B cell (primary cell): ENCODE data around the gene NSMCE3. TPM values are rescaled to one million over a fixed set of nuclear protein-coding genes. Genes with fewer than 3 reads are reported as not detected.

Source experiments
- ATAC-seq: fragments of 200-7000 bp; cut with Tn5 transposase; one replicate; pipeline ENCODE4 v1.10.0; 2021; ENCODE audit warnings: low read depth, mild to moderate bottlenecking, moderate number of reproducible peaks, moderate library complexity
- CTCF ChIA-PET: fragments of 350-600 bp; sonication (Branson Sonifier 250); formaldehyde crosslinking; loops from one replicate; lab custom pipeline; 2021; ENCODE audit warnings: antibody characterized with exemption, inconsistent platforms; lab: Charles Lee
- POLR2A ChIA-PET: fragments of 350-600 bp; sonication (Branson Sonifier 250); formaldehyde crosslinking; loops from one replicate; lab custom pipeline; 2021; ENCODE audit warnings: antibody characterized with exemption; lab: Charles Lee
- DNase-seq: peaks from one replicate; pipeline ENCODE4 v3.0.0; 2013
- H2AFZ ChIP-seq: 2 replicates; pipeline ENCODE4 v1.6.1; 2012; ENCODE audit warnings: mild to moderate bottlenecking, low read depth, low read length; ENCODE audit not compliant: insufficient read depth, poor library complexity, severe bottlenecking
- H3K27ac ChIP-seq, 2 donors: 1 replicate in 1 of 2; 2 replicates in 1 of 2; pipeline ENCODE4 v1.5.1; 2012 to 2013; ENCODE audit warnings: low read length in 2 of 2, mild to moderate bottlenecking in 2 of 2, moderate library complexity in 1 of 2
- H3K27me3 ChIP-seq, 4 experiments: fragments of 200-600 bp in 1 of 4; sonication (generic) in 1 of 4; replicated peaks in 1 of 4; 1 replicate in 2 of 4; 2 replicates in 2 of 4; pipeline versions ENCODE4 v1.6.1 to v1.7.0; 2013 to 2016; ENCODE audit warnings: low read length in 3 of 4, mild to moderate bottlenecking in 2 of 4, mixed read lengths in 1 of 4, moderate library complexity in 1 of 4; ENCODE audit not compliant: insufficient read depth in 4 of 4, control insufficient read depth in 3 of 4; ENCODE audit errors: control extremely low read depth in 1 of 4
- H3K36me3 ChIP-seq, 2 experiments: replicated peaks in 1 of 2; 1 replicate in 1 of 2; 2 replicates in 1 of 2; pipeline versions ENCODE4 v1.6.1 to v1.7.1; 2013; ENCODE audit warnings: low read length in 1 of 2; ENCODE audit not compliant: insufficient read depth in 2 of 2, control insufficient read depth in 1 of 2; ENCODE audit errors: control extremely low read depth in 1 of 2, extremely low read depth in 1 of 2
- H3K4me1 ChIP-seq, 2 donors: fragments of 200-600 bp in 1 of 2; sonication (generic) in 1 of 2; 1 replicate in 1 of 2; 2 replicates in 1 of 2; pipeline versions ENCODE4 v1.5.1 to v1.6.1; 2013 to 2017; ENCODE audit warnings: low read length in 2 of 2; ENCODE audit not compliant: control insufficient read depth in 2 of 2, insufficient read depth in 2 of 2
- H3K4me2 ChIP-seq: replicated peaks from 2 replicates; pipeline ENCODE3; 2012; ENCODE audit warnings: mild to moderate bottlenecking, low read depth, low read length; ENCODE audit not compliant: poor library complexity, severe bottlenecking
- H3K4me3 ChIP-seq, 5 experiments: fragments of 200-600 bp in 1 of 5; sonication (generic) in 1 of 5; 1 replicate in 3 of 5; 2 replicates in 2 of 5; pipeline versions ENCODE4 v1.5.1 to v1.7.0; 2011 to 2016; ENCODE audit warnings: low read length in 4 of 5, mild to moderate bottlenecking in 4 of 5, low read depth in 2 of 5, control low read depth in 1 of 5, moderate library complexity in 1 of 5; ENCODE audit not compliant: insufficient read depth in 1 of 5; ENCODE audit errors: control extremely low read depth in 1 of 5, extremely low read depth in 1 of 5
- H3K79me2 ChIP-seq: fragments of 200-600 bp; sonication (generic); one replicate; pipeline ENCODE4 v1.6.0; 2016; ENCODE audit warnings: low read length; ENCODE audit not compliant: control insufficient read depth, insufficient read depth
- H3K9ac ChIP-seq: fragments of 200-600 bp; sonication (generic); 2 replicates; pipeline ENCODE4 v1.6.1; 2017; ENCODE audit warnings: mild to moderate bottlenecking, low read length, moderate library complexity
- H3K9me3 ChIP-seq, 3 donors: one replicate each; pipeline versions ENCODE4 v1.6.1 to v1.7.1; 2013; ENCODE audit warnings: low read length in 2 of 3; ENCODE audit not compliant: control insufficient read depth in 2 of 3, insufficient read depth in 1 of 3; ENCODE audit errors: control extremely low read depth in 1 of 3
- H4K20me1 ChIP-seq: 2 replicates; pipeline ENCODE4 v1.6.0; 2012; ENCODE audit warnings: mild to moderate bottlenecking, low read length; ENCODE audit not compliant: insufficient read depth, control insufficient read depth, poor library complexity, severe bottlenecking
- H3K27ac Mint-ChIP-seq: one replicate; pipeline ENCODE4 v1.8.0; 2021; ENCODE audit warnings: mixed read lengths
- H3K27me3 Mint-ChIP-seq: one replicate; pipeline ENCODE4 v1.8.0; 2021; ENCODE audit warnings: mixed read lengths
- H3K4me1 Mint-ChIP-seq: one replicate; pipeline ENCODE4 v1.8.0; 2021; ENCODE audit warnings: mixed read lengths
- H3K4me3 Mint-ChIP-seq: one replicate; pipeline ENCODE4 v1.8.0; 2021; ENCODE audit warnings: mixed read lengths
- H3K9me3 Mint-ChIP-seq: one replicate; pipeline ENCODE4 v1.8.0; 2022; ENCODE audit warnings: mixed read lengths; ENCODE audit not compliant: insufficient read depth
- CTCF ChIP-seq: fragments of 200-600 bp; IDR thresholded peaks from one replicate; pipeline ENCODE4 v1.8.0; 2022; ENCODE audit warnings: antibody characterized with exemption, mild to moderate bottlenecking
- EZH2 ChIP-seq: IDR thresholded peaks from 2 replicates; pipeline ENCODE4 v1.6.1; 2012; ENCODE audit warnings: borderline replicate concordance, low read depth, mild to moderate bottlenecking, moderate library complexity, low read length; ENCODE audit not compliant: insufficient read depth, poor library complexity, severe bottlenecking
- WGBS: methylation state at CpG from one replicate; pipeline ENCODE4 v1.1.5; 2013; ENCODE audit warnings: missing lambda C conversion rate; ENCODE audit not compliant: insufficient coverage; 5-methylcytosine and 5-hydroxymethylcytosine counted together
- intact Hi-C: fragments of 100-400 bp; cut with micrococcal nuclease; formaldehyde crosslinking; loops from one replicate; pipeline ENCODE4 v1.10.0; 2022
- polyA plus RNA-seq: library from polyadenylated mRNA; depleted of rRNA; stranded (reverse); fragments of >200 nt; gene quantifications from 2 replicates; pipeline ENCODE4 v1.2.3, GENCODE V29; 2012
- total RNA-seq, 2 donors: library from RNA; stranded (reverse); fragments of 120-200 nt in 1 of 2; gene quantifications; 1 replicate in 1 of 2; 2 replicates in 1 of 2; pipeline versions ENCODE4 v1.2.3 to v1.2.4, GENCODE V29; 2013 to 2022

Gene NSMCE3
- total and polyA plus RNA-seq, 2 donors (not counting 1 experiment from before 2014, with no cell fraction given) = 16.8 to 26.9 TPM

GRCh38 chr15:29299784-29300183 is 30.2 kb upstream of the NSMCE3 start:
- no peak overlapping the region for H2AFZ ChIP-seq
- H3K27ac Mint-ChIP-seq = no peak overlapping the region
- H3K9ac ChIP-seq = no peak overlapping the region
- POLR2A ChIA-PET = no interaction called here
- TF ChIP-seq CTCF (no peak), EZH2 (no peak)
- H3K4me1 Mint-ChIP-seq = no peaks in the 10 kb centered on the region
- H3K27me3 Mint-ChIP-seq = no peaks in the 10 kb centered on the region
- no peak overlapping the region for H3K4me3 Mint-ChIP-seq
- peaks cover 2% of the 10 kb centered on the region for H3K9me3 Mint-ChIP-seq
- H3K4me3 ChIP-seq = no peak overlapping the region
- no peak for ATAC-seq
- H3K27me3 ChIP-seq = peaks cover 0 to 1% (median 0%) of the 10 kb centered on the region in 4 experiments
- H3K9me3 ChIP-seq = no peaks in the 10 kb centered on the region
- intact Hi-C loops = no loop called here
- H3K79me2 ChIP-seq = no peaks in the 10 kb centered on the region
- no peak overlapping the region for H3K4me2 ChIP-seq
- CTCF ChIA-PET = no interaction called here
- no peak overlapping the region for H3K27ac ChIP-seq
- H4K20me1 ChIP-seq = no peaks in the 10 kb centered on the region
- no peak for DNase-seq
- H3K4me1 ChIP-seq = no peaks in the 10 kb centered on the region
- no peaks in the 10 kb centered on the region for H3K36me3 ChIP-seq

GRCh38 chr15:29299331-29299730 is 29.7 kb upstream of the NSMCE3 start:
- H3K79me2 ChIP-seq = no peaks in the 10 kb centered on the region
- no peaks in the 10 kb centered on the region for H3K9me3 ChIP-seq
- H3K4me1 ChIP-seq = no peaks in the 10 kb centered on the region
- Mint-ChIP-seq H3K4me3 (no peak overlapping the region), H3K27ac (no peak overlapping the region), H3K4me1 (no peaks in the 10 kb centered on the region), H3K27me3 (no peaks in the 10 kb centered on the region), H3K9me3 (peaks cover 2% of the 10 kb centered on the region)
- H3K27me3 ChIP-seq = peaks cover 0 to 2% (median 0%) of the 10 kb centered on the region in 4 experiments
- TF ChIP-seq EZH2 (no peak), CTCF (no peak)
- CTCF ChIA-PET = no interaction called here
- intact Hi-C loops = no loop called here
- no peaks in the 10 kb centered on the region for H3K36me3 ChIP-seq
- H2AFZ ChIP-seq = no peak overlapping the region
- POLR2A ChIA-PET = no interaction called here
- WGBS = 84% methylated on average over 3 of the region's 3 CpGs
- DNase-seq (no peak), ATAC-seq (no peak)
- no peak overlapping the region for H3K4me3 ChIP-seq
- no peaks in the 10 kb centered on the region for H4K20me1 ChIP-seq
- H3K9ac ChIP-seq = no peak overlapping the region
- no peak overlapping the region for H3K27ac ChIP-seq
- H3K4me2 ChIP-seq = no peak overlapping the region
